GM18526 (cell line): ENCODE measurements around the gene GRK5.

Source experiments
- POLR2A ChIP-seq: IDR thresholded peaks from 3 replicates; pipeline ENCODE4 v1.6.1; 2011; ENCODE audit not compliant: insufficient read length; ENCODE audit errors: extremely low read depth

GRK5 gene

GRCh38 chr10:119441921-119442757, 234.8 kb downstream of the GRK5 start:
- no peak for TF ChIP-seq POLR2A

GRCh38 chr10:119442758-119443060, 235.3 kb downstream of the GRK5 start:
- TF ChIP-seq POLR2A: no peak

- TF ChIP-seq POLR2A: no peak
These were observed 236.1 kb downstream of the GRK5 start for GRCh38 chr10:119443441-119443840.

- no peak for TF ChIP-seq POLR2A
These were observed 236.7 kb downstream of the GRK5 start for GRCh38 chr10:119443970-119444660.

- TF ChIP-seq POLR2A: no peak
These were observed 237.5 kb downstream of the GRK5 start for GRCh38 chr10:119444866-119445265.

GRCh38 chr10:119445311-119445934, 238.1 kb downstream of the GRK5 start:
- no peak for TF ChIP-seq POLR2A

GRCh38 chr10:119445935-119446317, 238.6 kb downstream of the GRK5 start:
- TF ChIP-seq POLR2A: no peak

- TF ChIP-seq POLR2A: no peak
These were observed 239.3 kb downstream of the GRK5 start for GRCh38 chr10:119446441-119447277.

- no peak for TF ChIP-seq POLR2A
These were observed 240.1 kb downstream of the GRK5 start for GRCh38 chr10:119447421-119447820.

GRCh38 chr10:119447823-119448546, 240.6 kb downstream of the GRK5 start:
- TF ChIP-seq POLR2A: no peak

GRCh38 chr10:119448628-119449584, 241.5 kb downstream of the GRK5 start:
- TF ChIP-seq POLR2A: no peak

GRCh38 chr10:119449760-119450461, 242.5 kb downstream of the GRK5 start:
- no peak for TF ChIP-seq POLR2A

- no peak for TF ChIP-seq POLR2A
These were observed 243.4 kb downstream of the GRK5 start for GRCh38 chr10:119450606-119451299.
